HG03575 (cell line): ENCODE data around the gene GATM.
"Not testable (repeated sequence)": the region's sequence is repeated elsewhere in the genome, so short reads cannot be mapped to it uniquely, and the experiment has no call there.

Source experiments
- ATAC-seq: cut with Tn5 transposase; IDR thresholded peaks from one replicate; pipeline ENCODE4 v1.9.1; 2021; ENCODE audit not compliant: unreplicated experiment, insufficient number of reproducible peaks, low FRiP score; ENCODE audit errors: extremely low read depth

GATM gene

DNA sequence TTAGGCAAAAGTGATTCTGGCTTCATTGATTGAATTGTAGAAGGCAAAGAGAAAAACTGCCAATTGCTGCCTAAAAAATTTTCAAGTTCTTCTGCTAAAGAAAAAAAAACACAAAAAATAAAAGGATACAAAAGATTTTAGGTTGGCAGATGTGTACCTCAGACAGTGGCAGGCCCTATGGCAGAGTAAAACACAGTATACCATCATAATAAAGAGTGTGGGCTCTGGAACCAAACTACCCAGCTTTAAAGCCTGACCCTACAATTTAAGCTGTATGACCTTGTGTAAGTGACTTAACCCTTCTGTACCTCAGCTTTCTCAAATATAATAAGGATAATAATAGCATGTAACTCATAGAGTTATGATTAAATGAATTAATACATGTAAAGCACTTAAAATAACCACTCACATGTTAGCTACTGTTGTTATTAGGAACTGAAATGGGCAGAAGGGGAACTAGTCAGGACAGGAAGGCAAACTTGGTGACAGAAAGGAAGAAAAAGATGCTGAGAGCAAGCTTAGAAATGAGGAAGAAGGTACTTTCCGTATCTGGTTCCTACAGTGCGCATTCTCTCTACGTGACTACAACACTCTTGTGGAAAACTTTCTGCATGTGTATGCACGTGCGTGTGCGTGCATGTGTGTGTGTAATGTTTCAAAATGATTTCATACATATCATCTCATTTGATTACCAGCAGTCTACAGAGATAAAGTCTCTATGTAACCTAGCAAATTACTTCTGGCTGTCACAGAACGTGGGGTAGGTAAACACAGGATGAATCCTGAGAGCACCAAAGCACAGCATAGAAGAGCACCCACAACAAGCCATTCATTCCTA, 13.6 kb upstream of the GATM start:
- ATAC-seq, result peak; percentile 84

DNA sequence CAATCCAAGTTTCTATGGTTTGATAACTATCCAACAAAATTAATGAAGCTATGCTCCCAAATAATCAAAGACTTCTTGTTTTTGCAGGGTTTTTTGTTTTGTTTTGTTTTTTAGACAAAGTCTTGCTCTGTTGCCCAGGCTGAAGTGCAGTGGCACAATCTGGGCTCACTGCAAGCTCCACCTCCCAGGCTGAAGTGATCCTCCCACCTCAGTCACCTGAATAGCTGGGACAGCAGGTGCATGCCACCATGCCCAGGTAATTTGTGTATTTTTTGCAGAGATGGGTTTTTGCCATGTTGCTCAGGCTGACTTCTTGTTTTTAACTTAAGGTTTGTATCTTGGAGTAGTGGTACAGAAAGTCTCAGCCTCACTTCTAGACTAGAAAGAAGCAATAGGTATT, 11.0 kb upstream of the GATM start:
- no peak for ATAC-seq

DNA sequence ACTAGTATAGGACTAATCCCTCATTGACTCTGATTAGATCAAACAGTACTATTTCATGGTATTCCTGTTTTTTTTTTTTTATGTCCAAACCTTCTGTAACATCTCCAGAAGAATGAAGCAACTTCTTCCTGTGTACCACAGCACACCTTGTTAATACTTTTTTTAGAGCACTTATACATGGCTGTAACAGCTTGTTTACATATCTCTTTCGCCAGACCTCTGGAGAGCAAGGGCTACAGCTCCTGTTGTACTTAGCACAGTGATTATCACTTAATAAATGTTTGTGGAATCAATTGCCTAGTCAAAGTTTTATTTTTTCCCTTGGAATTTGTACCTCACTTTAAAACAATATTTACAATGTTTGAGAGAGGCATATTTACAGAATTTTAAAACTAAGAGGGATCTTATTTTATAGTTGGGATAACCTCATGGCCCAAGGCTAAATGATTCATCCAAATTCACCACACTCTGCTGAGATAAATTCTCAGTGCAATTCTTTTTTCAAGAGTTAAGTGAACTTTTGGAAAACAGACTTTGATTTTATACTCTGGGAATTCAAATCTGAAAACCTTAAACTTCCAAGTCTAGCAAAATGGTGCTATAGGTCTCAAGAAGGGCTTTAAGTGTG, 9.2 kb upstream of the GATM start:
- ATAC-seq, result no peak

DNA sequence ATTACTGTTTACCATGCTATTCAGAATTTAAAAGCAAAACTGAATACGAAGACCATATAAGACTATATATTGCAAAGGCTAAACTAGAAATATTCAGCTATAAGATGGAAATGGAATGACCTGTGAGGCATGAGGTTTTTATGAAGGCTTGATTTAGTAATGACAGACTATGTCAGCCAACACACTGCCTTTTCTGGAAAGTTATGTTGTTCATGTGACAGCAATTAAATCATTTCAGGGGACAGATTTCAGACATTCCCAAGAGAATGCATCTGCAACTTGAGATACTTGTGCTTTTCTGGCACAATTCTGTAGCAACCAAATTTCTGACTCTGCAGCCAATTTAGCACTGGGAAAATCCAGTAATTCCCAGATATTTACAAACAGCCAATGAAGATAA, 8.6 kb upstream of the GATM start:
- no peak for ATAC-seq

DNA sequence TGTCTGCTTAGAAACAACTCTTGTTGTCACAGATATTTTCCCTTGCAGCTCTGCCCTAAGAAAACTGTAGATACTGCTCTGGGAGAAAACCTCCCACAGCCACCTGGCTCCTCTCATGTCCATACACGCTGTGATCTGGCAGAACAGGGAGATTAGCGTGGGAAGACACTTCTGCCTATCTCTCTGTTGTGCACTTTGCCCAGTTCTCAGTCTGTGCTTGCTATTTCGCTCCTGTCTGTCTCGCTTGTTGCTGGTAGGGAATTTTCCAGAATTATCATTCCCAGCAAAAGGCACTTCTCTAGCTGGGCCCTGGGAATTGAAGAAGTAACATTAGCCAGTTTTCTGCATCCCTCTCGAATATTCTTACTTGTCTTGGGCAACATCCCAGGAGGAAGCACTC, 8.1 kb upstream of the GATM start:
- no peak for ATAC-seq

DNA sequence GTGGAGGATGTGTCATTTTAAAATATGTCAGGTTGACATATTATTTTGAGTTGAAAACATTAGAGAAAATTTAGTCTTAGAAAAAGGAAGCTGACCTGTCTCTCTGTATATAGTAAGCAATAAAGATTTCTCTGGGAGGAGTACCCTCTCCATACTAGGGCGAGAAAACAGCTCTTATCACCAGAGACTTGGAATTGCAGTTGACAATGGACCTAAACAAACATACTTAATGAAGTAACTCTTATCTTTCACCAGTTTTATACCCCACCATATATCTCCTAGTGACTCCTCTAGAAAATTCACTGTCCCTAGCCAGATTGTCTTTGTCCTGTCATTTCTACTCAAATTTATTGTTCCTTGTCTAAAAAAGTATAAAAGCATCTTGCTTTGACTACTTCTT, 7.2 kb upstream of the GATM start:
- no peak for ATAC-seq

DNA sequence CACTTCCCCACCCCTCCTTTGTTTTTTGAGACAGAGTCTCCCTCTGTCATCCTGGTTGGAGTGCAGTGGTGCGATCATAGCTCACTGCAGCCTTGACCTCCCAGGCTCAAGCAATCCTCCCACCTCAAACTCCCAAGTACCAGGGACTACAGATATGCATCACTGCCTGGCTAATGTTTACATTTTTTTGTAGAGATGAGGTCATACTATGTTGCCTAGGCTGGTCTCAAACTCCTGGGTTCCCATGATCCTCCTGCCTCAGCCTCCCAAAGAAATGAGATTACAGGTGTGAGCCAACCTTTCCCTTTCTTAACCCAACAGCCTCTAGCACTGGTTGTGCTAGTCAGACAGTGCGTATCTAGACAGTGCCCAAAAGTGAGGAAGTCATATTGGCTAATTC, 6.4 kb upstream of the GATM start:
- no peak for ATAC-seq

DNA sequence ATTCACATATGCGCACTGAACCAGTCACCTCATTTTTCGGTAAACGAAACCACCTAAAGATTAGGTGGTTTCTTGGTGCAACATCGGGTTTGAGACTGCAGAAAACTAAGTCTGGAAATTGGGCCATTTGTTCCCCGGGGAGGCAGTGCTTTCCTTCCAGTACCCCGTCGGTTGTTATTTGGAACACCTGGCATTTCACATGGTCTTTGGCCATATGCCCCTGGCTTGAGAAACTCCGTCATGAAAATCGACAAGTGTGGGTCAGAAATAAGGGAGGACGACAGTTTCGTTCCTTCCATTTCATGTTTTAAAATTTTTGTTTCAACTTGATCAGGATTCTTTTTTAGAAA, 544 bp upstream of the GATM start:
- no peak for ATAC-seq

DNA sequence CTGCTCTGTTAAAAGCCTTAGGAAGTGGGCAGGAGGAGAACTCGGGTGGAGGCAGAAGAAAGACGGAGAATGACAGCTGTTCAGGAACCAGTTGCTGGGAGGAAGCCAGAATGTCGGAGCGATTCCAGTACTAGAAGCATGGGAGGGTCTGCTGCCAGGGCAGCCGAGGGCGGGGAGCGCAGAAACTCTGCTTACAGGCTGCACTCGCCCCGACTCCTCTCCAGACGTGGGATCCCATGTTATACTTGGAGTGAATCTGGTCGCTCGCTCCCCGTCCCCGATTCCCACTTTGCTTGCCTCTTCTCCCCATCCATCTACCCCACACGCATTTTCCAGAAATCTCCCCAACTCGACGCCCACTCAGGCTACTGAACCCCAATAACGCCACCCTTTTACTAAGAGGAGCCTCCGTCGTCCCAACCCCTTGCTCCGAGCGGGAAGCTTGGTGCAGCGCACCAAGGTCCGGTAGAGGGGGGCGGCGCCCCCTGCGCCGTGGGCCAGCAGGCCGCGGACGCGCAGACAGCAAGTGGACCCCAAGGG, 665 bp downstream of the GATM start:
- ATAC-seq, result no peak

DNA sequence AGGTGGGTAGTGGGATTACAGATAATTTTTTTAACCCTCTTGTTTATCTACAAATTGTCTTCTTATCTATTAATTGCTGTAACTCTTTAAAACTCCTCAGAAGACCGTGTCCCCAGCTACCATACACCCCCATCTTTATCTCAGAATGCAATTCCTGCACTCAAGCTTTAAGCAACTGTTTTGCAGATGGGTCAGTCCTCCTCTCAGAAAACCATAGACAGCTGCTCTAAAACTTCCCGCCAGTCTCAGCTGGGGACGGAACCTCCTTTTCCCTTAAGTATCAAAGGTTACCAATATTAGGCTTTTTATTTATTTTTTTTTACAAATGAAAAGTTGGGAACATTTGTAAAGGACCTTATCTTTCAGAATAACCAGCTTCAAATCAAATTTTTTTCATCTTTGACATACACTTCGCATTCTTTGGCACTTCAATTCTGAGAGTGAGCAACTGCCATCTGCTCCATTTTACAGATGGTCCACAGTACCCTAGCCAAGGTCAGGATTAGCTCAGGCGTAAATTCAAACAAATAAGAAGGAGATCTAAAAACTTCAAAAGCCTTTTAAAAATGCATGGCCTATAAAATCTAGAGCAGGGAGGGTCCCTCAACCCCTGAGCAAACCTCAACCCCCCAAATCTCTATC, 1.3 kb downstream of the GATM start:
- no peak for ATAC-seq

DNA sequence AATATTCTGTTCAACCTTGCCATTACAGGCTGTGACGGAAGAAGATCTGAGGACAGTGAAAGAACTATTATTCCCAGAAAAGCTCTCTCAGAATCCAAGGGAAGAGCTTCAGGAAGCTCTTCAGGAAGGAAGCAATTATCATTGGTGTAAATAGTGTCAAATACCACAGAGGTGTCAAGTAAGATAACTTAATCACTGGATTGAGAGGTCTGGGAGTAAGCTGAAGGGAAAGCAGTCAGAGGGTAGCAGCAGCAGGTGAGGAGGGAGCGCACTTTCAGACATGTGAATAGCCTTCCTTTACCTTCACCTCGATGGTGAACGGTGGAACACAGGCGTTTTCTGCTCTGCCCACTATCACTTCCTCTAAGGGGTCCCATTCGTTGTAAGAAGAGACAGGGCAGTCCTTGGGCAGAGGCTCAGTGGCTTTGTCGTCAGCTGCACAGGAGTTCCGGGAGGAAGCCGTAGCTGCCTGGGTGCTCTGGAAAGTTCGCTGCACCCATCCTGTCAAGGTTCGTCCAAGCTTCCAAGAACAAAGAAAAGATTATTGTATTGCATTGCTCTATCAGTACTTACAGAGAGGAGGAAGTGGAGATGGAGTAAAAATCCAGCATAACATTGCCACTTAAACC, 1.9 kb downstream of the GATM start:
- no peak for ATAC-seq

DNA sequence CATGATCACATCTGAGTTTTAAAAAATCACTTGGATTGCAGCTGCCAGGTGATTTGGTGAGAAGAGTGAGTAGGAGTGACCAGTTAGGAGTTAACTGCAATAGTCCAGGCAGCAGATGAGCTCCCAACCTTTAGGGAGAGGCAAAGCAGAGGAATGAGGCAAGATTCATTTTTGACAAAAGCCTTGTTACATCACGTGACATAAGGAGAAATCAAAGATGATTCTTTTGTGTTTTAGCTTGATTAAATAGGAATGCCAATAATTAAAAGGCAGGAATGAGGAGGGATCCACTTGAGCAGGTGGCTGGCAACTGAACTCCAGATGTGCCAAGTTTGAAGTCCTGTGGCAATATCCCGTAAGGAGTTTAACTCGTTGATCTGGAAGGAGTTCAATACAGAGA, 2.5 kb downstream of the GATM start:
- ATAC-seq, result no peak

DNA sequence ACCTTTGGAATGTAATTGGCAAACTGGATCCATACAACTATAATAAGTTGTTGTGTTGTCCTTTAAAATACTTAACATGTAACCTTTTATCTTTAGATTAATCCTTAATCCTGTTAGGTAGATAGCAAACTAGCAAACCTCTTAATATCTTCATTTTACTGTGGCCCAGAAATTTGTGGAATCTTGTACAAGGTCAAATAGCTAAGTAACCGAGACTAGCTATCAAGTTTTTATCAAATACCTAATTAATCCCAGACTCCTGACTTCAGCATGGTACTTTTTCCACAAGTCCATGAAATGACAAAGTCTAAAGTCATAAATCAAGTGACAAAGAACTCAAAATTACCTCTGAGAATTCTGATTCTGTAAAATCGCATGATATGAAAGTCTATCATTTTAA, 4.4 kb downstream of the GATM start:
- no peak for ATAC-seq

DNA sequence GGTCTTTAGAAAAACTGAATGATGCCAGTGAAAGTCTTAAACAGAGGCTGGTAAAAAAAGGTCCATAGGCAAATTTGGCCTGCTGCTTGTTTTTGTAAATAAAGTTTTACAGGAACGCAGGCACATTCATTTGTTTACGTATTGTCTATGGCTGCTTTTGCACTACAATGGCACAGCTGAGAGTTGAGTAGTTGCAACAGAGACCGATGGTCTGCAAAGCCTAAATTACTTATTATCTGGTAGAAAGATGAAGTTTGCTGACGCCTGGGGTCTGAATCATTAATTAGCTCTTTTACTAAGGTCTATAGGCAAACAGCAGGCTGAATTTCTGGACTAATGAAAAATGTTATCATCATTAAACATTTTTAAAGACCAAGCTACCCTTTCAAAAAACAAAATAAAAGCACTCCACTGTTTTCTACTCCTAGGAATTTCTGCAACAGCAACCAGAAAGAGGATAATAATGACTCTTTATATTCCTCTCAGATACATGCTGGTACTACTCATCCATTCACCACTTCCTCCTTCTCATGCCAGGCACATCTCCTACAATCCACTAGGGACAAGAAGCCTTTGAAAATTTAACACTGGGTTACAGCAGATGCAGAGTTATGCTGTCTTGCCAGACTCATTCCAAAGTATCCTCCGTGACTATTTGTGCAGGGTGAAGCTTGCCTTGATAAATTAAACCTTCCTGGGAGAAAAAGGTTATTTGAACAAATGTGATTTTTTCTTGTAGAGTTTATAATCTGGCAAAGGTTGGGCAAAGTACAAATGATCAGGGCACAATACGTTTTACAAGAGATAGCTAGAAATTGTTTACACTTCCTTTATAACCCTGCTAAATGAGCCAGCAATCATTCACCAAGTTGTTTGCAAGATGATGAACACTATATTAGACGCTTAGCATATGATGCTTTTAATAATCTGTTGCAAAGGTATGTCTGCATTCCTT, 6.0 kb downstream of the GATM start:
- ATAC-seq, result no peak

DNA sequence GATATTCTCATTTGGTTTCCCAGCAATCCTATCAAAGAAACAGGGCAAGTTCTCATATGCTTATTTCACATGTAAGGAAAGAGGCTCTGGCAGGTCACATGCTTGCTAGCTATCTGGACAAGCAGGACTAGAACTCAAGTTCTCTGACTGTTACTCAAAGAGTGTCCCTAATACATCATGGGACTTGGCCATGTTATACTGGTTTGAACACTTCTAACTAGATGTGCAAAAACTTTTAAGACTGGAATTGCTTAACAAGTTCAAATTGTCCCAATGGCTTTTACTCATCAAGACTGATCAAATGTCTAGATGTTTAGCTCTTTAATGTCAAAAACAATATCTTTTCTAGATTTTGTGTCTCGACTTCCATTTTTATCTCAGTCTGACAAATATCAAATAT, 6.8 kb downstream of the GATM start:
- no peak for ATAC-seq

DNA sequence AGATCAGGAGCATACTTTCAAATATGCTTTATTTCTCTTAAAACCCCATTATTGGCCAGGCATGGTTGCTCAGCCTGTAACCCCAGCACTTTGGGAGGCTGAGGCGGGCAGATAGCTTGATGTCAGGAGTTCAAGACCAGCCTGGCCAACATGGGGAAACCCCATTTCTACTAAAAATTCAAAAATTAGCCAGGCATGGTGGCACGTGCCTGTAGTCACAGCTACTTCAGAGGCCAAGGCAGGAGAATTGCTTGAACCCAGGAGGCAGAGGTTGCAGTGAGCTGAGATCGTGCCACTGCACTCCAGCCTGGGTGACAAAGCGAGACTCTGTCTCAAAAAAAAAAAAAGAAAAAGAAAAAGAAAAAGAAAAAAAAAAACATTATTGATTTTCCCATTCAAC, 8.3 kb downstream of the GATM start:
- not testable (repeated sequence) for ATAC-seq

DNA sequence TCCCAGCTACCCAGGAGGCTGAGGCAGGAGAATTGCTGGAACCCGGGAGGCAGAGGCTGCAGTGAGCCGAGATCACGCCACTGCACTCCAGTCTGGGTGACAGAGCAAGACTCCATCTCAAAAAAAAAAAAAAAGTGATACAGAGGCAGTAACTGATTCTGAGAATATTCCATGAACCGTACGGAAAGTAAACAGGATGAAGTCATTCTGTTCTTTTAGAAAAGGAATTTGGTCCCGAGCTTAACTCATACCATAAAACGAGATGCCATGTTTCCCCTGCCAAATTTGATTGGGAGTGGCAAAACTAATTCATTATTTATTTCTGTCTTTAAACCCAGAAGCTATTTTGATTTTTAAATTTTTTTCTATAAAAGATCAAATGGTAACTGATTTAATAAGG, 11.1 kb downstream of the GATM start:
- ATAC-seq, result not testable (repeated sequence)

DNA sequence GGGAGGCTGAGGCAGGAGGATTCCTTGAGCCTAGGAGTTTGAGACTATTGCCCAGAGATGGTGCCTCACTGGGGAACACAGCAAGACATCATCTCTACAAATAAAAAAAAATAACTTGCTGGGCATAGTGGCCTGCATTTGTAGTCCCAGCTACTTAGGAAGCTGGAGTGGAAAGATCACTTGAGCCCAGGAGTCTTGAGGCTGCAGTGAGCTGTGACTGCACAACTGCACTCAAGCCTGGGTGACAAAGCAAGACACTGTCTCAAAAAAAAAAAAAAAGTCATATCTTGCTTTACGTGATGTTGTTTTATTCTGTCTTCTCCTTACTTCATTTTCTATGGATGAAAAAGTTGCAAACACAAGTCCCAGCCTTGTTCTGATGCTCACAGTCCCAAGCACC, 14.1 kb downstream of the GATM start:
- no peak for ATAC-seq

DNA sequence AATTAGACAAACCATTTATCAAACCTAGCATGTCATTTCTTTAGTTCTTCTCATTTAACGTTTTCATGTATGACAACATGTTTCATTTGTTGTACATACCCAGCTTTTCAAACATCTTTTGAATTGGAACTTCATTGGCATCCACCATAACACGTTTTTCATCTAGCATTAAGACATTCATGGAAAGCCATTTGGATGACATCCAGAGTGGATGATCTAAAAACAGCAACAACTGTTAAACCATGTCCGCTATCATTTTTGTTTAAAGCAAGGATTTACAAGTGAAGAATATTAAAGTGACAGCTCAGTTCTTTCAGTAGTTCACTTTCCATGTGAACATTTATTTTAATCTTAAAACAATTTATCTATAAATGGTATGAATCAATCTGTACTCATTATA, 14.5 kb downstream of the GATM start:
- ATAC-seq, result no peak
